HG02571 (cell line): ENCODE results near the gene PSMB1.
"Not testable (repeated sequence)": the region's sequence is repeated elsewhere in the genome, so short reads cannot be mapped to it uniquely, and the experiment has no call there.

Experiments
- ATAC-seq: cut with Tn5 transposase; IDR thresholded peaks from one replicate; pipeline ENCODE4 v1.9.1; 2021; ENCODE audit warnings: mild to moderate bottlenecking, moderate library complexity; ENCODE audit not compliant: unreplicated experiment

PSMB1 gene

GRCh38 chr6:170504479-170504878 is 48.6 kb downstream of the PSMB1 start:
- no peak for ATAC-seq

- no peak for ATAC-seq
These were observed 49.7 kb downstream of the PSMB1 start for GRCh38 chr6:170503414-170503761.

DNA sequence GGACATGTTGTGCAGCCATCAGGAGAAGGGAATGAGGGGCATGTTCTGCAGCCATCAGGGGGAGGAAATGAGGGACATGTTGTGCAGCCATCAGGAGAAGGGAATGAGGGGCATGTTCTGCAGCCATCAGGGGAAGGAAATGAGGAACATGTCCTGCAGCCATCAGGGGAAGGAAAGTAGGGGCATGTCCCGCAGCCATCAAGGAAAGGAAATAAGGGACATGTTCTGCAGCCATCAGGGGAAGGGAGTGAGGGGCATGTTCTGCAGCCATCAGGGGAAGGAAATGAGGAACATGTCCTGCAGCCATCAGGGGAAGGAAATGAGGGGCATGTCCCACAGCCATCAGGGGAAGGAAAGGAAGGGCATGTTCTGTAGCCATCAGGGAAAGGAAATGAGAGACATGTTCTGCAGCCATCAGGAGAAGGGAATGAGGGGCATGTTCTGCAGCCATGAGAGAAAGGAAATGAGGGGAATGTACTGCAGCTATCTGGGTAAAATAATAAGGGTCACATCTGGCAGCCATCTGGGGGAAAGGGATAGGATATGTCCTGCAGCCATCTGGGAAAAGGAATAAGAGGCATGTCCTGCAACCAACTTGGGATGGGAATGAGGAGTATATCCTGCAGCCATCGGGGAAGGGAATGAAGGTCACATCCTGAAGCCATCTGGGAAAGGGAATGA is 50.2 kb downstream of the PSMB1 start:
- ATAC-seq, result not testable (repeated sequence)

DNA sequence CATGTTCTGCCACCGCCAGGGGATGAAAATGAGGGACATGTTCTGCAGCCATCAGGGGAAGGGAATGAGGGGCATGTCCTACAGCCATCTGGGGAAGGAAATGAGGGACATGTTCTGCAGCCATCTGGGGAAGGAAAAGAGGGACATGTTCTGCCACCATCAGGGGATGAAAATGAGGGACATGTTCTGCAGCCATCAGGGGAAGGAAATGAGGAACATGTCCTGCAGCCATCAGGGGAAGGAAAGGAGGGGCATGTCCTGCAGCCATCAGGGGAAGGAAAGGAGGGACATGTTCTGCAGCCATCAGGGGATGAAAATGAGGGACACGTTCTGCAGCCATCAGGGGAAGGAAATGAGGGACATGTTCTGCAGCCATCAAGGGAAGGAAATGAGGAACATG is 50.8 kb downstream of the PSMB1 start:
- not testable (repeated sequence) for ATAC-seq

- no peak for ATAC-seq
These were observed 52.0 kb downstream of the PSMB1 start for GRCh38 chr6:170500955-170501590.

- no peak for ATAC-seq
These were observed 55.2 kb downstream of the PSMB1 start for GRCh38 chr6:170497841-170498301.

DNA sequence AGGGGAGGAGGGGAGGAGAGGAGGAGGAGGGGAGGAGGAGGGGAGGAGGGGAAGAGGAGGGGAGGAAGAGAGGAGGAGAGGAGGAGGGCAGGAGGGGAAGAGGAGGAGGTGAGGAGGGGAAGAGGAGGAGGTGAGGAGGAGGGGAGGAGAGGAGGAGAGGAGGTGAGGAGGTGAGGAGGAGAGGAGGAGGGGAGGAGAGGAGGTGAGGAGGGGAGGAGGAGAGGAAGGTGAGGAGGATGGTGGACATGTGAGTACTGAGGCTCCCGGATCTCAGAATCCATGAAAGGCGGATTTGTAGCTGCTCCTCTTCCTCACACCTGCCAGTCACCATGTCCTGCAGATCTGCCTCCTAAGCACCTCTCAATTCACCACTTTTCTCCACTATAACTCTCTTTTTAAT is 59.8 kb downstream of the PSMB1 start:
- ATAC-seq, result no peak

- no peak for ATAC-seq
These were observed 62.8 kb downstream of the PSMB1 start for GRCh38 chr6:170490259-170490658.

- no peak for ATAC-seq
These were observed 63.3 kb downstream of the PSMB1 start for GRCh38 chr6:170489836-170490235.

GRCh38 chr6:170487707-170488329 is 65.3 kb downstream of the PSMB1 start:
- ATAC-seq, result no peak

GRCh38 chr6:170485159-170485558 is 67.9 kb downstream of the PSMB1 start:
- ATAC-seq, result no peak
